AG08396 (cell line): ENCODE measurements around the gene PIK3R6.

Experiments used
- DNase-seq: peaks from one replicate; pipeline ENCODE4 v3.0.0; 2012; ENCODE audit warnings: low spot score, mixed read lengths

PIK3R6 gene, protein sequence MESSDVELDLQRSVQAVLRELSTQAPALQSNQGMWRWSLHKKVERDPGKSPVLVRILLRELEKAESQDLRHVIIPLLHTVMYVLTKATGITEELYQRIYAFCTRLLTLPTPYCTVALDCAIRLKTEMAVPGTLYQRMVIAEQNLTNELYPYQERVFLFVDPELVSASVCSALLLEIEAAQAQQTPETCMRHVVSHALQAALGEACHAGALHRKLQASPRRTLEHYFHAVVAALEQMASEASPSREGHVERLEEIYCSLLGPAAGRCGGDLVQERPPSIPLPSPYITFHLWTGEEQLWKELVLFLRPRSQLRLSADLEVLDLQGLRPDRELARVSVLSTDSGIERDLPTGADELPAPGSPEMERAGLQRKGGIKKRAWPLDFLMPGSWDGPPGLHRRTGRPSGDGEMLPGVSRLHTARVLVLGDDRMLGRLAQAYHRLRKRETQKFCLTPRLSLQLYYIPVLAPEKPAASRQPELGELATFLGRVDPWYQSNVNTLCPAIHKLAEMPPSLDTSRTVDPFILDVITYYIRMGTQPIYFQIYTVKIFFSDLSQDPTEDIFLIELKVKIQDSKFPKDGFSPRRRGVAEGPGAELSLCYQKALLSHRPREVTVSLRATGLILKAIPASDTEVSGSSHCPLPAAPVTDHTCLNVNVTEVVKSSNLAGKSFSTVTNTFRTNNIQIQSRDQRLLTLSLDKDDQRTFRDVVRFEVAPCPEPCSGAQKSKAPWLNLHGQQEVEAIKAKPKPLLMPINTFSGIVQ

DNA sequence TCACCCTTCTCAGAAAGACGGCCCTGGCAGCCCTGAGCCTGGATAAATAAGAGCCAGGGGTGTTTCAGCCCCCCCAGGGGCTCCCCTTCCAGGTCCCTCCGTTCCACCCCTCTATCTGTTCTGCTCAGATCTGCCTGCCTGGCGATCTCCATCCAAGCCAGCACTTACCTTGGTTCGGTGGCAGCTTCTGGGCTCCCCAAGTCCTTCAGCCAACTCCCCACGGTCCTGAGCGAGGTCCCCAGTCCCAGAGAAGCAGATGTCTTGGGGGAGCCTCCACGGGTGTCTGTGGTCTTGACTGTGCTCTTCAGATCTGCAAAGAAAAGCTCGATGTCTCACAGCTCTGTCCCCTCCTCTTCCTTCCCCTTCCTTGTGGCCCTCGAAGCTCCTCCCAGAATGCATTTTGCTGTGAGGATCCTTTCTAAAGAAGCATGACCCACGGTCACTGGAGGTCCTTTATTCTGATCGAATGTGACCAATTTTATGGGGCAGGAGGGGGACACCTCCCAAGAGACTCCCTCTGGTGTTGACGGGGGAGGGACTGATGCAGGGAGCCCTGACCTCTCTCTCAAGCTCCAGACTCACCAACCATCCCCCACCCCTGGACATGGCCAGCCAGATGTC, at the start of gene PIK3R6:
PIK3R6 (minus strand) TSS at position 314 of the 621 bp plus-strand sequence. CDS start 17,880 bp downstream, outside the sequence.
- DNase-seq, result no peak

DNA sequence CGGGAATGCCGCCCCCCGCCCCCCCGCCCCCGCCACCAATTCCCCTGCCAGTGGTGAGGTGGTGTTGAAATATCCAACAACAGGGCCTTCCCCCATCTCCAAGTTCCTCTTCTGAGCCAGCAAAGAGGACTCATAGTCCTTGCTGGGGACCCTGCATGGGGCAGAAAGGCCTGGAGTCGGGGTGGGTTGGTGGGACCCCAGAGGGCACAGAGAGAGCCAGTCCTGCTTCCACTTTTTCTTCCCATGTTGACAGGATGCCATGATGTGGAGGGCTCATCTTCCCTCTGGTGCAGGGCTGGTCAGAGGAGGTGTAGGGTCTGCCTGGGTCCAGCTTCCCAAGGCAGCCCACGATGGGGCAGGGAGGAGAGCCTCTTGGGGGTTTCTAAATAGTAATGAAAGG, 49.0 kb upstream of the PIK3R6 start:
- no peak for DNase-seq

DNA sequence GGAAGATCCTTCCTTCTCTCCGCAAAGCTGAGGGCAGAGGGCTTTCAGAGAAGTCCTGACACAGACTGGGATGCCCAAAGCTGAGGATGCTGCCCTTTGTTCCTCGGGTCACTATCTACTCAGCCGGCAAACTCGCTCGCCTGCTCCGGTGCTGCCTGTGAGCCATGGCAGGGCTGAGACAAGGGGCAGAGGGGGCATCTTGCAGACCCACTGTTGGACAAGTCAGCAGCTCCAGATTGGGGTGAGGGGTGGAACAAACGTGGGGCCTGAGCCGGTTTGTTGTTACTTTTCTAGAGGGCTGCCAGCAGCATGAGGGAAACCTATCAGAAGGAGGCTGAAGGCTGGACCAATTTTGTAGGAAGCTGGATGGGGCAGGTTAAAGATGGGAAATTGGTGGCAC, 47.1 kb upstream of the PIK3R6 start:
- no peak for DNase-seq

DNA sequence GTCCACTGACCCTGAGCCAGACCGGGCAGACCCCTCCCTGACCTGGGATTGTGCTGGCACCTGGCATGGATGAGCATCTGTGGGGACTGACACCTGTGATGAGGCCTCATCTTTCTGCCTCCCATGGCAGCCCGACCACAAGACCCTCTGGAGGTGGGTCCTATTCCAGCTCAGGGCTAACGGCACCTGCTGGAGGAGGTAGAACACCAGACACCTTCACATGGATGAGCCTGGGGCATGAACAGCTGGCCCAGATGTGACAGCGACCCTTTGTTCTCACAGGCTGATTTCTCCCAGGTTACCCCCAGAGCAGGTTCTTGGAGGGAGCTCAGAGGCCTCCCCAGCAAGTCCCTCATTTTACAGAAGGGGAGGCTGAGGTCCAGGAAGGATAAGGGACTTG, 46.4 kb upstream of the PIK3R6 start:
- no peak for DNase-seq

DNA sequence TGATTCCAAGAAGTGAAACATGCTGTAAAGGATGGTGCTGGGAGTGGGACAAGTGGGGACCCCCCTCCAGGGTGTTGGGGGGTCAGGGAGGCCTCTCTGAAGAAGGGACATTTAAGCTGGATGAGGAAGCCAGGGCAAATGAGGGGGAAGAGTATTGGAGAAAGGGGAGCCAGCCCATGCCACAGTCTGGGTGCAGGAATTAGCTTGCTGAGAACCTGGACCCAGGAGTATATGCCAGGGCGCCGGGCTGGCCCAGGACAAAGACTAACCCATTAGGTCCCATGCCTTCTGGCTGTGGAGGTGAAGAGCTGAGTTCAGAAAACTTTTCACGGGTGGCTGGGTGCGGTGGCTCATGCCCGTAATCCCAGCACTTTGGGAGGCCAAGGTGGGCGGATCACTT, 45.6 kb upstream of the PIK3R6 start:
- DNase-seq, result no peak

DNA sequence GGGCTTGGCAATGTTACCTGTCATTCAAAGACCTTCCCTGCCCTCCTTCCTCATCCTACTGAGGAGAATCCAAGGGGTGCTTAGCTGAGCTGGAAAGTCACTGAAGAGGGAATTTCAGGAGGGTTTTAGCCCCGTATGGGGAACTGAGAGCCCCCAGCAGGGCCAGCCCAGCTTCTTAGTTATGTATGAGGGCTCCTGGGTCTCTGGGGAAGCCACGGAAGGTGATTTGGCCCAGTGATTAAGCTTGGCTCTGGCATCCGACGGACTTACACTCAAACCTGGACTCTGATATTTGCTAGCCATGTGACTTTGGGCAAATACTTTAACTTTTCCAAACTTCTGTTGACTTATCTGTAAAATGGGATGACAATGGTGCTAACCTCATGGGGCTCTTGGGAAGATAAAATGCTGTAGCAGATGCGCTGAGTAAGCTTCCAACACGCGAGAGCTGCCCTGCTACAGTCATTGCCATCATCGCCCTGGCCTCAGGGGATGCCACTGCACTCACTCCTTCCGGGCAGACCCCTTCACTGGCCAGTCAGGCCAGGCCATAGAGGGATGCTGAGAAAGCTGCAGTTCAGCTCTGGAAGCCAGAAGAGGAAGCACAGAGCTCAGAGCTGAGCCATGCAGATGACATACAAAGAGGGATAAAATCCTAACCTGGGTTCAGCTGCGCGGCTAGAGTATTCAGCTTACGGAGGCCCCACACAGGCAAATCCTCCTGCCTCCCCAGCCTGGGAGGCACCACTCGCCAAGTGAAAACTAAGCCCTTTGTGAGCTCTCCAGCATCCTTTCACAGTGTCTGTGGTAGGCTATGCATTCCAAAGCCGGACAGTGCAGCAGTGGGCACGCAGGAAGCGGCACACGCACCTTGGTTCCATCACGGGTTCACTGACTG, 44.9 kb upstream of the PIK3R6 start:
- no peak for DNase-seq

DNA sequence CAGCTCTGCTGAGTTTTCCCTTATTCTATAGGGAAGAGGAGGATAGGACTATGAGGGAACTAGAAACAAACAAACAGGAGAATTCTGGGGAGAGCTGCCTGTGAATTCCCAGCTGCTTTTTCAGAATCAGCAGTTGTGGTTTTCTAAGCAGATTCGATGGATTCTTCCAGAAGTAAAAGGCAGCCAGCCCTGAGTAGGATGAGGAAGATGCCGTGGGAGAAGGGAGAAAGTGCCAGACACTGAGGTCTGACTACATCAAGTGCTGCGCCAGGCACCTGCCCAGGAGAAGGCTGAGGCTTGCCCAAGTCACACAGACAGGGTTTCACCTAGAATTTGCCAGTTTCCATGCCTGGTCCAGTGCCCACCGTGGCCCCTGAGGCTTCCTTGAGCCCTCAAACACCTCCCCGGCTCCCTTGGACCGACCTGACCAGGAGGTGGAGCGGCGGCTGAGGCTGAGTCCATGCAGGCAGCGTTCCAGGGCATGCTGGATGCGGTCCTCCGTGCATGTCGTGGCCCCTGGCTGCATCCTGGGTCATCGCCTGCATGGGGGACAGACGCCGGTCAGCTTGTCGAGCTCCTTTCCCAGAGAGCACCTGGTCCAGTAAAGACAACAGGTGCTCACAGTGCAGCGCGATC, 43.6 kb upstream of the PIK3R6 start:
- no peak for DNase-seq

DNA sequence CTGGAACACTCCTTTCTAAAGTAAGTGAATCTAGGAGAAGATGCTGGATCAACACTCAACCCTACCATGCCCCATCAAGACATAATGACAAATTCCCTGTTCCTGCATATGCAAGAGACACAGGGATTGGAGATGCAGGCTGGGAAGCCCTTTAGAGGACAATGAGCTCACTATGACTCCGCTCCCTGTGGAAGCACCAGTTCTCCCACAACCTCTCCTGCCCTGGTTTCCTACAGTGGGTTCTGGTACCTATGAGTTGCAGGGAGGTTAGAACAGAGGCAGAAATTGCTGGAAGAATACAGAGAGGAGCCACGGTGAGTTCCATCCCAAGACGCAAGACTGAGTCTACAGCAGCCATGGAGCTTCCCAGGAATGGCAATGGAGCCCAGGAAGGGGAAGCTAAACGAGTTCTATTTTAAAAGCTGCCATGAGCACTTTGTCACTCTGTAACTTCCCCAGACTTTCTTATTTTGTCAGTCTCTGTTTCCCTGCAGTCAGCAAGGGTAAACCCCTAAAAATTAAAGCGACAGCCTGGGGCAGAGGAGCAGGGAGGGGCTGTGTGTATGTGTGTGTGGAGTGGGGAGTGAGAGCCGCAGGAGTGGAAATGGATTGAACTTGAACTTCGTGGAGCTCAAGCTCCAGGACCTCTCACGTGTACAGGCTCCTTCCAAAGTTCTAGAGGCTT, 42.3 kb upstream of the PIK3R6 start:
- DNase-seq, result no peak

DNA sequence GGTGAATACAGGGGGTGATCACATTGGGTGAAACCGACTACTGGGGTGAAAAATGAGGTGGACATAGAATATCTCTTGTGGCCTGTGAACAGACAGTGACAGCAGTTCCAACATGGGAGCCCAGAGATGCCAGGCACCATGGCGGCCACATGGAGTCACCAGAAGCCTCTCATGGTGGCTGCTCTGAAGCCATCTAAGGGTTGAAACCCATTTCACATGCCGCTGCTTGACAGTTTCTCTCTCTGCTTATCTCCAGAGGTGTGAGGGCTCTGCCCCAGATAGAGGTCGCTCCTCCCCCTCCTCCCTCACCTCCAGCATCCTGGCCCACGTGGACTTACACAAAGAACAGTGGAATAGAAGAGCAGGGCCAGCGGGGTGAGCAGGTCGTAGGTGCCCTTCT, 37.9 kb upstream of the PIK3R6 start:
- DNase-seq, result no peak

DNA sequence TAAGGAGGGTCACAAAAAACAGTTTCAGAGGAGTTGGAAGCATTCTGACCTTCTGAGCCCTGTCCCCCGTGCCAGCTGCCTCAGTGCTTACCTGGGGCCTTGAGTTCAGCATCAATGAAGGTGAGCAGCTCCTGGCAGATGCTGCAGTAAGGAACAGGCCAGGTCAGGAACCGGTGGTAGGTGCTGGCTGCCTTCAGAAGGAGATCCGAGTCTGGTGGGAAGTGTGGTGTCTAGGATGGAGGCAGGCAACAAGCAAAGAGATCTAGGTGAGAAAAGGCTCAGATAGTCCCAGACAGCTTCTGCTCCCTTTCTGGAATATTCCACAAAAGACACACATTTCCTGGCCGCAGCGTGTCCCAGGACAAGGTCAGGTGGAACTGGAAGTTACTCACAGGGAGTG, 37.2 kb upstream of the PIK3R6 start:
- no peak for DNase-seq

DNA sequence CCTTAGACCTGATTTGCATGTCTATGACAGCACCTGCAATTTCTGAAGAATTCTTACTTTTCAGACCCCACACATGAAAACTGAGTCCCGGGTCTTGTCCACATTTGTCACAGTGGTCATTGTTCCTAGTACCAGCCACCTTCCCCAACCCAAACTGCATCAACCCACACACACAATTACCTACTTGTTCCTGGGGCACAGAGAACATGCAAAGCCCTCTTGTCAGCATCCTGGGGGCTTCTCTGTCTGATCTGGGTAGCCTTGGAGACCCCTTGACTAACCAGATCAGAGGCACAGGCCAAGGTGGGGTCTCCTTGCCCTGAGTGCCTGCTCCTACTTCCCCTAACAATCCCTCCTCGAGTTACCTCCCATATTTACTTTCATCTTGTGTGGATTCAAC, 36.7 kb upstream of the PIK3R6 start:
- DNase-seq, result no peak

DNA sequence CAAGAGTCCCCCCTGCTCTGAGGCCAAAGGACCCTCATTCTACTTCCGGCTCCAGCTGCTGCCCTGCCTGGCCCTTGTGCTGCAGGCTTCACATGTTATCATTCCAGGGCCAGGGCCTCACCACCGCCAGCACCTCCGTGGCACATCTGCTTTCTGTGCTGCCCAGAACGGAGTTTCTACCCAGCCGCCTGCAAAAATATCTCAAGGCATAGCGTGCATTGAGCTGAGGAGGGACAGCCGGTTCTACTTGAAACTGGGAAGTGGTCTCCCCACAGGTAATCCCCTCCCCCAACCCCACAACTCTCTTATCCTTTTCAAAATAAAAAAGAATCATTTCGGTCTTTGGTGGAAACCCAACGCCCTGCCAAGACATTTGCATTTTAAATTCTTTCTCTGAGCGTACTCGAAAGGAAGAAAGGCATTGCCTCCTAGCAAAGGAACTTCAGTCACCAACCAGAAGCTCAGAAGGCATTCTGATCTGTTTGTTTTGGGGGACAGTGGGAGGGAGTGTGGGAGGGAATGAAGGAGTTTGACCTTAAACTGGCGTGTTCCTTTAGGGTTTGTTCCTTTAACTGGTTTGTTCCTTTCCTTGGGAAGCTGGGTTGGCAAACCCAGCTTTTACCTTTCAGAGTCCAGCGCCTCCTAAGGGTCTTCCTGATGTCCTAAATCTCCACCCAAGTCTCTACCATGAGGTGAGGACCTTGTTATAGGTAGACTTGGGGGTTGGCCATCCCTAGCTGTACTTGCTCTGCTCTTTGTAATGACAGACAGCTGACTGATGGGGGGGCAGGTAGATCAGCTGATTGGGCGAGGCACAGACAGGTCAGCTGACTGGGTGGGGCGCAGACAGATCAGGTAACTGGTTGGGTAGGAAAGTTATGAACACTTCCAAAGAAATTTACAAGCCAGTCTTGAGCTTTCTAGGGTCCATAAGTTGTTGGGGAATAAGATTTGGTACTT, 33.4 kb upstream of the PIK3R6 start:
- DNase-seq, result no peak

DNA sequence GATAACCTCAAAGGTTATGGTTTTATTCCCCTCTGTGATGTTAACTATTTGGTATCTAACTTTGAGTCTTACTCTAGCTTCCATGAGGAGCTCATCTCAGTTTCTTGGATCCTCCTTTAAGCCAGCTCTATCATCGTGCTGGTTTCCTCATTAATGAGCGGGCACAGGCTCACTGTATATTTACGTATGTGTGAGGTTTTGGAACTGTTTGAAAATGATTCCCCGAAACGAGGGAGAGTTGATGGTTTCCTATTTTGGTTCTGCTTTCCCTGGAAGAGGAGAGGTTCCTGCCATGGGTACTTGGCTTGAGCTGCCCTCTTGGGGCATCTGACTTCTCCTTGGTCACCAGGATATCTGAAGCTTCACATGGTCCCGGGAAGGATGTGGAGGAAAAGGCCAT, 32.7 kb upstream of the PIK3R6 start:
- DNase-seq, result no peak

DNA sequence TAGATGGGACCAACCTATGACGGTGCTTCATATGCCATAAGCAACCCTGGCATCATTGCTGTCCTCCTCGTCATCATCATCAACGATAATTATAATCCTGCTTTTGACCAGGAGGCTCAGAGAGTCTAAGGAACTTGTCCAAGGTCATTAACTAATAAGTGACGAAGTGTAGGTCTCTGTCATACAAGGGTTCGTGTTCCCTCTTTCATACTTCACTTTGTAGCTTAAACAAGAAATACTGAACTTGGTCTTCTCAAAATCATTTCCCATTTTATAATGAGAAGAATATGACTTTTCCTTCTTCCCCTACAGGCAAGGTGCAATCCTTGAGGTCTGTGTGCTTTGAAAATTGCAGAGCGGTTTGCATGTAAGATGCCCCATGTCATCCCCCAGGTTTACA, 31.2 kb upstream of the PIK3R6 start:
- no peak for DNase-seq

DNA sequence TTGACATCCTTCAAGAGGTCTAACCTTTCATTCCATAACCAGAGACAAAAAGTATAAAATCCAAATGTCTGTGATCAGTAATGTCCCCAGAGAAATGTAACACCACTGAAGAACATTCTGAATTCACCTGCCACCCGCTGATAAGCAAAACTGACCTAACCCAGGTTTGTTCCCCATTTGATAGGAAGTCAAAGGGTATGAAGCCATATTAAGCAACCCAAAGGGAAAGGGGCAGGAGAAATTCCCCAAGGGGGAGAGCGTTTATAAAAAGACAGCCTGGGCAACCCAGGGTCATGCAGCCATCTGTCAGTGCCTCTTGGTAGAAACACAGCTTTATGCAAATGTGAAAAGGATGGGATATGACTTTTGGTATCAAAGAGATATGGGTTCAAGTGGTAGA, 30.7 kb upstream of the PIK3R6 start:
- no peak for DNase-seq

DNA sequence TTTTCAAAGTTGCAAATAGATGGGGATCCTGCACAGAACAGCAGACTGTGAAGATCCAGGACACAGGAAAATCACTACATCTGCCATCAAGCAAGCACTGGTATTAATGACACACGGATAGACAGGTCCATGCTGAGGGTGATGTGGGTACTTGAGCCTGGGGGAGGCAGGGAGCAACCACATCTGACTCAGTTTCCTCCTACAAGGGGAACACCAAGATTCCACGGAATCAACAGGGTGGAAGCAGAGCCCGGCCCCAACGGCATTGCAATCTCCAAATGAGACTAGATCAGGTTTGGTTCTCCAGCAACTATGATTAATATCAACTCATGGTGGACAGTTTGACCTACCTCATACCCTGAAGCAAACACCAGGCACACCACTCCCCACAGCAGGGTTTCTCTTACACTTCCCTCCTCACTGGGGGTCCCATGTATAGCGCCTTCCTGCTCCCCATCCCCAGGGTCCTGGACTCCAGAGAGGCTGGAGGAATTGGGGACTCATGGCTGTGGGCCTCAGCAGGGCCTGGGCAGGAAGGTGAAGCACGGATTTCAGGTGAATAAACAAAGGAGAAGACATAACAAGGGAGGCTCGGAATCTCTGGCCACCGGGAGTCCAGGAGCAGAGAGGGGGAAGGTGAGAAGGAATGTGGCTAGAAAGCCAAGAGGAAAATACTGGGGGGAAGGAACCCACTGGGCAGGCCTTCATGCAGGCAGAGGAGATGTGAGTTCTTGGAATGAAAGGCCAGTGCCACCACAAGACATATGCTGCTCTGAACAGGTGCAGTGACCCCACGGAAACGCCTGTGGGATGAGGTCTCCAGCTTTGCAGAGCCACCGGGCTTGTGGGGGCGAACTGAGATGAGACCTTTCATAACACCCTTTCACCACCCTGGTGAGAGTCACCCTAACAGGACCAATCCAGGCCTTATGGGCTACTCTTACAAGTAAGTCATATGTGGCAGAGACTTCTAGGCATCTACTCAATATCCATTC, 29.5 kb upstream of the PIK3R6 start:
- DNase-seq, result no peak

DNA sequence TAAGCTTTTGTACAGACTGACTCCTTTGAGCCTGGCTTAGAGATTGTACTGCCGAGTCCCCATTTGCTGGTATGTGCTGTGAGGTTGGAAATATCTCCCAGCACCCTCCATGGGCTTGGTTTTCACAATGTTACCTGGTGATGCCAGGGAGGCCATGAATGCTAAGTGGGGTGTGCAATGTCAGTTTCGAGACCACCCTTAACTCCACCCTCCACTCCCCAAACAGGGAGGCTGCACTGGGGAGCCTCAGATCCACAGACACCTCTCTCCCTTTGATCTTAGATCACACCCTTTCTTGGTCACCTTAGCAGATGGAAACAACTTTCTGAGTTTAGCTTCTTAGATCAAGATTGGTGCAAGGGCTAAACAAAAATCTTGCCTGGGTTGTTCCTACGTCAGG, 28.6 kb upstream of the PIK3R6 start:
- no peak for DNase-seq
